ENCODE measurements around the gene CAPN14. TPM values are rescaled to one million over a fixed set of nuclear protein-coding genes. Genes with fewer than 3 reads are reported as not detected.

CAPN14 gene
- total RNA-seq (ENCODE audit: unreplicated experiment), result 0.13 TPM
- long read RNA-seq, result 0 reads

GRCh38 chr2:31217465-31218200 is at the start of gene CAPN14:
Gene CAPN14 (minus strand): TSS chr2:31217515. CDS start chr2:31205447, 12,068 bp downstream.
- Mint-ChIP-seq H3K9me3 (ENCODE audit: unreplicated experiment) (peaks cover 3% of the 10 kb centered on the region), H3K27ac (ENCODE audit: unreplicated experiment) (no peak within 1 kb of the TSS)

GRCh38 chr2:31266804-31267203 is 49.5 kb upstream of the CAPN14 start:
- H3K36me3 Mint-ChIP-seq (ENCODE audit: low read depth, unreplicated experiment), result peaks cover 6% of the 10 kb centered on the region
- H3K4me1 Mint-ChIP-seq (ENCODE audit: unreplicated experiment), result peaks cover 9% of the 10 kb centered on the region
- H3K4me3 Mint-ChIP-seq (ENCODE audit: unreplicated experiment), result no peak overlapping the region
- TF ChIP-seq CTCF (IDR thresholded peaks at IDR 0.05; ENCODE audit: unreplicated experiment), result no peak
- H3K9me3 Mint-ChIP-seq (ENCODE audit: unreplicated experiment), result no peaks in the 10 kb centered on the region
- H3K27me3 Mint-ChIP-seq (ENCODE audit: unreplicated experiment), result no peaks in the 10 kb centered on the region
- DNase-seq (ENCODE audit: low spot score), result no peak
- no peak overlapping the region for H3K27ac Mint-ChIP-seq (ENCODE audit: unreplicated experiment)

More at GRCh38 chr2:31217465-31218200, at the start of gene CAPN14:
- DNase-seq (ENCODE audit: low spot score), result no peak
- TF ChIP-seq CTCF (IDR thresholded peaks at IDR 0.05; ENCODE audit: unreplicated experiment), result no peak
- peaks cover 43% of the 10 kb centered on the region for H3K4me1 Mint-ChIP-seq (ENCODE audit: unreplicated experiment)
- no peaks in the 10 kb centered on the region for H3K27me3 Mint-ChIP-seq (ENCODE audit: unreplicated experiment)
- no peak within 1 kb of the TSS for H3K4me3 Mint-ChIP-seq (ENCODE audit: unreplicated experiment)
- H3K36me3 Mint-ChIP-seq (ENCODE audit: low read depth, unreplicated experiment), result no peaks in the 10 kb centered on the region

GRCh38 chr2:31265234-31265633 is 47.9 kb upstream of the CAPN14 start:
- no peaks in the 10 kb centered on the region for H3K27me3 Mint-ChIP-seq (ENCODE audit: unreplicated experiment)
- peaks cover 9% of the 10 kb centered on the region for H3K4me1 Mint-ChIP-seq (ENCODE audit: unreplicated experiment)
- TF ChIP-seq CTCF (IDR thresholded peaks at IDR 0.05; ENCODE audit: unreplicated experiment), result no peak
- no peak for DNase-seq (ENCODE audit: low spot score)
- H3K4me3 Mint-ChIP-seq (ENCODE audit: unreplicated experiment), result no peak overlapping the region
- H3K36me3 Mint-ChIP-seq (ENCODE audit: low read depth, unreplicated experiment), result peaks cover 9% of the 10 kb centered on the region
- no peaks in the 10 kb centered on the region for H3K9me3 Mint-ChIP-seq (ENCODE audit: unreplicated experiment)
- no peak overlapping the region for H3K27ac Mint-ChIP-seq (ENCODE audit: unreplicated experiment)

- Mint-ChIP-seq H3K27ac (ENCODE audit: unreplicated experiment) (no peak overlapping the region), H3K4me3 (ENCODE audit: unreplicated experiment) (no peak overlapping the region), H3K36me3 (ENCODE audit: low read depth, unreplicated experiment) (peaks cover 9% of the 10 kb centered on the region), H3K9me3 (ENCODE audit: unreplicated experiment) (no peaks in the 10 kb centered on the region), H3K4me1 (ENCODE audit: unreplicated experiment) (no peaks in the 10 kb centered on the region), H3K27me3 (ENCODE audit: unreplicated experiment) (no peaks in the 10 kb centered on the region)
- TF ChIP-seq CTCF (IDR thresholded peaks at IDR 0.05; ENCODE audit: unreplicated experiment), result no peak
- no peak for DNase-seq (ENCODE audit: low spot score)
Measured at GRCh38 chr2:31263636-31264190, 46.4 kb upstream of the CAPN14 start.

GRCh38 chr2:31260870-31261269 is 43.6 kb upstream of the CAPN14 start:
- no peaks in the 10 kb centered on the region for H3K4me1 Mint-ChIP-seq (ENCODE audit: unreplicated experiment)
- H3K27ac Mint-ChIP-seq (ENCODE audit: unreplicated experiment), result no peak overlapping the region
- H3K4me3 Mint-ChIP-seq (ENCODE audit: unreplicated experiment), result no peak overlapping the region
- DNase-seq (ENCODE audit: low spot score), result no peak
- peaks cover 2% of the 10 kb centered on the region for H3K27me3 Mint-ChIP-seq (ENCODE audit: unreplicated experiment)
- H3K36me3 Mint-ChIP-seq (ENCODE audit: low read depth, unreplicated experiment), result peaks cover 3% of the 10 kb centered on the region
- no peaks in the 10 kb centered on the region for H3K9me3 Mint-ChIP-seq (ENCODE audit: unreplicated experiment)
- TF ChIP-seq CTCF (IDR thresholded peaks at IDR 0.05; ENCODE audit: unreplicated experiment), result no peak
